ENCODE results near the gene SAFB.

The SAFB gene

GRCh38 chr19:5645409-5645808, 22.5 kb downstream of the SAFB start:
- in situ Hi-C loops (cut with MboI; ENCODE audit: low pct_unique_long_range_greater_than_20kb, low sequenced_read_pairs, unreplicated experiment): no loop called here
- no peak for TF ChIP-seq CTCF (IDR thresholded peaks at IDR 0.05; ENCODE audit: extremely low read depth, insufficient read depth, missing control alignments)
- DNase-seq (ENCODE audit: low spot score): no peak

GRCh38 chr19:5646703-5647102, 23.8 kb downstream of the SAFB start:
- in situ Hi-C loops (cut with MboI; ENCODE audit: low pct_unique_long_range_greater_than_20kb, low sequenced_read_pairs, unreplicated experiment): no loop called here
- DNase-seq (ENCODE audit: low spot score): no peak
- TF ChIP-seq CTCF (IDR thresholded peaks at IDR 0.05; ENCODE audit: extremely low read depth, insufficient read depth, missing control alignments): no peak

GRCh38 chr19:5648464-5648863, 25.6 kb downstream of the SAFB start:
- no peak for TF ChIP-seq CTCF (IDR thresholded peaks at IDR 0.05; ENCODE audit: extremely low read depth, insufficient read depth, missing control alignments)
- no peak for DNase-seq (ENCODE audit: low spot score)
- in situ Hi-C loops (cut with MboI; ENCODE audit: low pct_unique_long_range_greater_than_20kb, low sequenced_read_pairs, unreplicated experiment): no loop called here

- no peak for DNase-seq (ENCODE audit: low spot score)
- TF ChIP-seq CTCF (IDR thresholded peaks at IDR 0.05; ENCODE audit: extremely low read depth, insufficient read depth, missing control alignments): no peak
- in situ Hi-C loops (cut with MboI; ENCODE audit: low pct_unique_long_range_greater_than_20kb, low sequenced_read_pairs, unreplicated experiment): no loop called here
These were observed 28.5 kb downstream of the SAFB start for GRCh38 chr19:5651361-5651760.

- no peak for DNase-seq (ENCODE audit: low spot score)
- TF ChIP-seq CTCF (IDR thresholded peaks at IDR 0.05; ENCODE audit: extremely low read depth, insufficient read depth, missing control alignments): no peak
- in situ Hi-C loops (cut with MboI; ENCODE audit: low pct_unique_long_range_greater_than_20kb, low sequenced_read_pairs, unreplicated experiment): no loop called here
These were observed 29.4 kb downstream of the SAFB start for GRCh38 chr19:5652261-5652660.

GRCh38 chr19:5654931-5655330, 32.0 kb downstream of the SAFB start:
- in situ Hi-C loops (cut with MboI; ENCODE audit: low pct_unique_long_range_greater_than_20kb, low sequenced_read_pairs, unreplicated experiment): no loop called here

More at GRCh38 chr19:5654931-5655330, 32.0 kb downstream of the SAFB start:
- no peak for TF ChIP-seq CTCF (IDR thresholded peaks at IDR 0.05; ENCODE audit: extremely low read depth, insufficient read depth, missing control alignments)
- no peak for DNase-seq (ENCODE audit: low spot score)

Measured in GM13977 (cell line).